Colon (tissue), 2 donors: ENCODE results near the gene PCDHB14.
A peak's percentile ranks its signal among the peaks of the same experiment; 100 is the strongest.
"Not testable (repeated sequence)": the region's sequence is repeated elsewhere in the genome, so short reads cannot be mapped to it uniquely, and the experiment has no call there.

ENCODE experiments used
- FAIRE-seq: peaks from 2 replicates; lab custom pipeline; 2012; peaks lifted over from hg19 to GRCh38; lab: Jason Lieb, UNC
- donor health status: control.
- donor health status: control.

PCDHB14 gene

GRCh38 chr5:141223112-141223783 lies at the start of gene PCDHB14:
PCDHB14 (plus strand) TSS chr5:141223343; CDS start chr5:141223506, 163 bp downstream.
- no peak for FAIRE-seq

- not testable (repeated sequence) for FAIRE-seq
Measured at GRCh38 chr5:141174291-141175104, 48.6 kb upstream of the PCDHB14 start.

- peak; percentile 80 for FAIRE-seq
Measured at GRCh38 chr5:141175933-141176332, 47.2 kb upstream of the PCDHB14 start.

- not testable (repeated sequence) for FAIRE-seq
Measured at GRCh38 chr5:141177577-141178191, 45.5 kb upstream of the PCDHB14 start, which contains the start of gene PCDHB8. PCDHB8 (plus strand) TSS chr5:141177790; CDS start chr5:141178035, 245 bp downstream.

- not testable (repeated sequence) for FAIRE-seq
Measured at GRCh38 chr5:141179371-141179770, 43.8 kb upstream of the PCDHB14 start.

GRCh38 chr5:141179876-141180275 lies 43.3 kb upstream of the PCDHB14 start:
- not testable (repeated sequence) for FAIRE-seq

GRCh38 chr5:141180313-141180712 lies 42.8 kb upstream of the PCDHB14 start:
- no peak for FAIRE-seq

- FAIRE-seq, result no peak
Measured at GRCh38 chr5:141182248-141182647, 40.9 kb upstream of the PCDHB14 start, which contains the start of gene PCDHB16. PCDHB16 (plus strand) TSS chr5:141182387; CDS start chr5:141182560, 173 bp downstream.

- not testable (repeated sequence) for FAIRE-seq
Measured at GRCh38 chr5:141184117-141184855, 38.9 kb upstream of the PCDHB14 start.

GRCh38 chr5:141186897-141187512 lies 36.1 kb upstream of the PCDHB14 start, which contains the start of gene PCDHB9:
PCDHB9 (plus strand) TSS chr5:141187161; CDS start chr5:141187319, 158 bp downstream.
- no peak for FAIRE-seq

GRCh38 chr5:141188682-141189081 lies 34.5 kb upstream of the PCDHB14 start:
- FAIRE-seq, result not testable (repeated sequence)

- FAIRE-seq, result not testable (repeated sequence)
Measured at GRCh38 chr5:141189131-141189530, 34.0 kb upstream of the PCDHB14 start.

- no peak for FAIRE-seq
Measured at GRCh38 chr5:141192110-141192725, 30.9 kb upstream of the PCDHB14 start, which contains the start of gene PCDHB10. PCDHB10 (plus strand) TSS chr5:141192353; CDS start chr5:141192553, 200 bp downstream.

- FAIRE-seq, result not testable (repeated sequence)
Measured at GRCh38 chr5:141194332-141194731, 28.8 kb upstream of the PCDHB14 start.

GRCh38 chr5:141196363-141196762 lies 26.8 kb upstream of the PCDHB14 start:
- FAIRE-seq, result no peak

- no peak for FAIRE-seq
Measured at GRCh38 chr5:141199359-141200235, 23.5 kb upstream of the PCDHB14 start, which contains the start of gene PCDHB11. PCDHB11 (plus strand) TSS chr5:141199627; CDS start chr5:141199775, 148 bp downstream.

GRCh38 chr5:141201126-141201525 lies 22.0 kb upstream of the PCDHB14 start:
- not testable (repeated sequence) for FAIRE-seq

GRCh38 chr5:141201646-141202045 lies 21.5 kb upstream of the PCDHB14 start:
- not testable (repeated sequence) for FAIRE-seq

- FAIRE-seq, result no peak
Measured at GRCh38 chr5:141208478-141208877, 14.7 kb upstream of the PCDHB14 start, which contains the start of gene PCDHB12. PCDHB12 (plus strand) TSS chr5:141208719; CDS start chr5:141208908, 189 bp downstream.
